Stimulated activated CD4-positive, alpha-beta T cell treated with anti-CD3 and anti-CD28 coated beads, TNF-alpha, amount 100 ng/mL, for 48 hours (primary cell): Measurements from ENCODE around the gene CALHM4.

ENCODE experiments used
- DNase-seq, 3 donors: peaks; one replicate each; pipeline ENCODE4 v3.0.0-alpha.2; 2020; ENCODE audit warnings: low read depth in 3 of 3

Gene CALHM4

GRCh38 chr6:116542426-116542825 lies 11.1 kb upstream of the CALHM4 start:
- DNase-seq: no peak

GRCh38 chr6:116543149-116543548 lies 10.4 kb upstream of the CALHM4 start:
- DNase-seq: no peak

- no peak for DNase-seq
These were observed 7.9 kb upstream of the CALHM4 start, which contains the start of gene TRAPPC3L for GRCh38 chr6:116545651-116546050. Gene TRAPPC3L, minus strand, starts transcription at chr6:116545684. Its CDS starts 170 bp downstream, at chr6:116545514.

- no peak for DNase-seq
These were observed 6.2 kb upstream of the CALHM4 start for GRCh38 chr6:116547358-116547757.

GRCh38 chr6:116550796-116551195 lies 2.8 kb upstream of the CALHM4 start:
- no peak for DNase-seq

- DNase-seq: no peak
These were observed 2.5 kb downstream of the CALHM4 start for GRCh38 chr6:116556065-116556464.

- DNase-seq: no peak
These were observed 3.4 kb downstream of the CALHM4 start for GRCh38 chr6:116556814-116557415.

GRCh38 chr6:116557893-116558292 lies 4.3 kb downstream of the CALHM4 start:
- no peak for DNase-seq

GRCh38 chr6:116560130-116560529 lies 6.6 kb downstream of the CALHM4 start:
- no peak for DNase-seq

- peak; percentile 33 to 55 (median 37) for DNase-seq
These were observed 7.9 kb downstream of the CALHM4 start for GRCh38 chr6:116561377-116562018.

- DNase-seq: no peak
These were observed 8.5 kb downstream of the CALHM4 start for GRCh38 chr6:116562019-116562403.

GRCh38 chr6:116562614-116563013 lies 9.1 kb downstream of the CALHM4 start:
- no peak for DNase-seq

- no peak for DNase-seq
These were observed 10.3 kb downstream of the CALHM4 start for GRCh38 chr6:116563830-116564229.

- DNase-seq: no peak
These were observed 10.8 kb downstream of the CALHM4 start for GRCh38 chr6:116564311-116564710.

- DNase-seq: no peak
These were observed 11.6 kb downstream of the CALHM4 start for GRCh38 chr6:116564921-116565872.

GRCh38 chr6:116568111-116568510 lies 14.6 kb downstream of the CALHM4 start:
- no peak for DNase-seq

- DNase-seq: no peak
These were observed 15.5 kb downstream of the CALHM4 start for GRCh38 chr6:116568821-116569755.

- DNase-seq: peak; percentile 91 to 98 (median 94)
These were observed 17.5 kb downstream of the CALHM4 start, which contains the start of gene RWDD1 for GRCh38 chr6:116570856-116571682. Gene RWDD1, plus strand, starts transcription at chr6:116571504. Its CDS starts 79 bp downstream, at chr6:116571583.

- no peak for DNase-seq
These were observed 18.1 kb downstream of the CALHM4 start for GRCh38 chr6:116571683-116572000.

GRCh38 chr6:116572162-116572561 lies 18.6 kb downstream of the CALHM4 start:
- DNase-seq: no peak
